NT2/D1 (cell line): ENCODE measurements around the gene ADH1C.

Source experiments
- YY1 ChIP-seq: IDR thresholded peaks from 2 replicates; pipeline ENCODE4 v1.6.1; 2011; ENCODE audit not compliant: insufficient read length, insufficient read depth
- ZNF274 ChIP-seq: IDR thresholded peaks from 2 replicates; pipeline ENCODE4 v1.6.1; 2011; ENCODE audit warnings: mild to moderate bottlenecking, low read depth, low read length

GRCh38 chr4:99339172-99339571, 13.4 kb downstream of the ADH1C start:
- no peak for TF ChIP-seq ZNF274
- no peak for TF ChIP-seq YY1
